ENCODE results near the gene CHMP6. TPM values are rescaled to one million over a fixed set of nuclear protein-coding genes. Genes with fewer than 3 reads are reported as not detected.
A peak's percentile ranks its signal among the peaks of the same experiment; 100 is the strongest.

Gene CHMP6
- total and polyA plus RNA-seq, 9 of the 15 experiments (the other 6 are each of a cell fraction or from before 2014, with no cell fraction given), result 0.25 to 30.4 (median 13.4) TPM

- TF ChIP-seq, protein P1, sequence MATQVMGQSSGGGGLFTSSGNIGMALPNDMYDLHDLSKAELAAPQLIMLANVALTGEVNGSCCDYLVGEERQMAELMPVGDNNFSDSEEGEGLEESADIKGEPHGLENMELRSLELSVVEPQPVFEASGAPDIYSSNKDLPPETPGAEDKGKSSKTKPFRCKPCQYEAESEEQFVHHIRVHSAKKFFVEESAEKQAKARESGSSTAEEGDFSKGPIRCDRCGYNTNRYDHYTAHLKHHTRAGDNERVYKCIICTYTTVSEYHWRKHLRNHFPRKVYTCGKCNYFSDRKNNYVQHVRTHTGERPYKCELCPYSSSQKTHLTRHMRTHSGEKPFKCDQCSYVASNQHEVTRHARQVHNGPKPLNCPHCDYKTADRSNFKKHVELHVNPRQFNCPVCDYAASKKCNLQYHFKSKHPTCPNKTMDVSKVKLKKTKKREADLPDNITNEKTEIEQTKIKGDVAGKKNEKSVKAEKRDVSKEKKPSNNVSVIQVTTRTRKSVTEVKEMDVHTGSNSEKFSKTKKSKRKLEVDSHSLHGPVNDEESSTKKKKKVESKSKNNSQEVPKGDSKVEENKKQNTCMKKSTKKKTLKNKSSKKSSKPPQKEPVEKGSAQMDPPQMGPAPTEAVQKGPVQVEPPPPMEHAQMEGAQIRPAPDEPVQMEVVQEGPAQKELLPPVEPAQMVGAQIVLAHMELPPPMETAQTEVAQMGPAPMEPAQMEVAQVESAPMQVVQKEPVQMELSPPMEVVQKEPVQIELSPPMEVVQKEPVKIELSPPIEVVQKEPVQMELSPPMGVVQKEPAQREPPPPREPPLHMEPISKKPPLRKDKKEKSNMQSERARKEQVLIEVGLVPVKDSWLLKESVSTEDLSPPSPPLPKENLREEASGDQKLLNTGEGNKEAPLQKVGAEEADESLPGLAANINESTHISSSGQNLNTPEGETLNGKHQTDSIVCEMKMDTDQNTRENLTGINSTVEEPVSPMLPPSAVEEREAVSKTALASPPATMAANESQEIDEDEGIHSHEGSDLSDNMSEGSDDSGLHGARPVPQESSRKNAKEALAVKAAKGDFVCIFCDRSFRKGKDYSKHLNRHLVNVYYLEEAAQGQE (IDR thresholded peaks at IDR 0.05; ENCODE audit: borderline replicate concordance), result no peak
- TF ChIP-seq, protein P1 (CRISPR knock-in tag; IDR thresholded peaks at IDR 0.05; ENCODE audit: low read depth), result no peak
- TF ChIP-seq, protein P2, sequence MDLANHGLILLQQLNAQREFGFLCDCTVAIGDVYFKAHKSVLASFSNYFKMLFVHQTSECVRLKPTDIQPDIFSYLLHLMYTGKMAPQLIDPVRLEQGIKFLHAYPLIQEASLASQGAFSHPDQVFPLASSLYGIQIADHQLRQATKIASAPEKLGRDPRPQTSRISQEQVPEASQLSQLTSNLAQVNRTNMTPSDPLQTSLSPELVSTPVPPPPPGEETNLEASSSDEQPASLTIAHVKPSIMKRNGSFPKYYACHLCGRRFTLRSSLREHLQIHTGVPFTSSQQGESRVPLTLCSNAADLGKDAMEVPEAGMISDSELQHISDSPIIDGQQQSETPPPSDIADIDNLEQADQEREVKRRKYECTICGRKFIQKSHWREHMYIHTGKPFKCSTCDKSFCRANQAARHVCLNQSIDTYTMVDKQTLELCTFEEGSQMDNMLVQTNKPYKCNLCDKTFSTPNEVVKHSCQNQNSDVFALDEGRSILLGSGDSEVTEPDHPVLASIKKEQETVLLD (IDR thresholded peaks at IDR 0.05), result no peak
- TF ChIP-seq CTBP1 (IDR thresholded peaks at IDR 0.05; ENCODE audit: borderline replicate concordance), result peak; percentile 55; the same call in 1 of the 2 replicates
- TF ChIP-seq LEF1 (IDR thresholded peaks at IDR 0.05), result 0 out of 2 replicates have a peak, but pooled peaks have one; percentile 37
- TF ChIP-seq PHF20 (IDR thresholded peaks at IDR 0.05; ENCODE audit: partially characterized antibody), result no peak
- TF ChIP-seq SMAD1 (IDR thresholded peaks at IDR 0.05; ENCODE audit: low read depth, low read length, partially characterized antibody), result no peak
- no peak for TF ChIP-seq ATF4 (CRISPR knock-in tag; IDR thresholded peaks at IDR 0.05)
- TF ChIP-seq MAFK (IDR thresholded peaks at IDR 0.05; ENCODE audit: low read length), result no peak
- TF ChIP-seq, protein P3, sequence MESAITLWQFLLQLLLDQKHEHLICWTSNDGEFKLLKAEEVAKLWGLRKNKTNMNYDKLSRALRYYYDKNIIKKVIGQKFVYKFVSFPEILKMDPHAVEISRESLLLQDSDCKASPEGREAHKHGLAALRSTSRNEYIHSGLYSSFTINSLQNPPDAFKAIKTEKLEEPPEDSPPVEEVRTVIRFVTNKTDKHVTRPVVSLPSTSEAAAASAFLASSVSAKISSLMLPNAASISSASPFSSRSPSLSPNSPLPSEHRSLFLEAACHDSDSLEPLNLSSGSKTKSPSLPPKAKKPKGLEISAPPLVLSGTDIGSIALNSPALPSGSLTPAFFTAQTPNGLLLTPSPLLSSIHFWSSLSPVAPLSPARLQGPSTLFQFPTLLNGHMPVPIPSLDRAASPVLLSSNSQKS (CRISPR knock-in tag; IDR thresholded peaks at IDR 0.05), result no peak
- TF ChIP-seq, protein P4, sequence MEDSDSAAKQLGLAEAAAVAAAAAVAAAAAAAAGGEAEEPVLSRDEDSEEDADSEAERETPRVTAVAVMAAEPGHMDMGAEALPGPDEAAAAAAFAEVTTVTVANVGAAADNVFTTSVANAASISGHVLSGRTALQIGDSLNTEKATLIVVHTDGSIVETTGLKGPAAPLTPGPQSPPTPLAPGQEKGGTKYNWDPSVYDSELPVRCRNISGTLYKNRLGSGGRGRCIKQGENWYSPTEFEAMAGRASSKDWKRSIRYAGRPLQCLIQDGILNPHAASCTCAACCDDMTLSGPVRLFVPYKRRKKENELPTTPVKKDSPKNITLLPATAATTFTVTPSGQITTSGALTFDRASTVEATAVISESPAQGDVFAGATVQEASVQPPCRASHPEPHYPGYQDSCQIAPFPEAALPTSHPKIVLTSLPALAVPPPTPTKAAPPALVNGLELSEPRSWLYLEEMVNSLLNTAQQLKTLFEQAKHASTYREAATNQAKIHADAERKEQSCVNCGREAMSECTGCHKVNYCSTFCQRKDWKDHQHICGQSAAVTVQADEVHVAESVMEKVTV (CRISPR knock-in tag; IDR thresholded peaks at IDR 0.05), result no peak
- TF ChIP-seq ZNF398 (CRISPR knock-in tag; IDR thresholded peaks at IDR 0.05), result no peak
These were observed 26.6 kb downstream of the CHMP6 start (continued) for GRCh38 chr17:81018044-81018802.
